CD4-positive, alpha-beta T cell treated with Interleukin-21 for 1 hour (primary cell): ENCODE measurements around the gene PRRX2.

ENCODE experiments used
- DNase-seq: peaks from one replicate; pipeline ENCODE4 v3.0.0-alpha.2; 2020

Gene PRRX2

DNA sequence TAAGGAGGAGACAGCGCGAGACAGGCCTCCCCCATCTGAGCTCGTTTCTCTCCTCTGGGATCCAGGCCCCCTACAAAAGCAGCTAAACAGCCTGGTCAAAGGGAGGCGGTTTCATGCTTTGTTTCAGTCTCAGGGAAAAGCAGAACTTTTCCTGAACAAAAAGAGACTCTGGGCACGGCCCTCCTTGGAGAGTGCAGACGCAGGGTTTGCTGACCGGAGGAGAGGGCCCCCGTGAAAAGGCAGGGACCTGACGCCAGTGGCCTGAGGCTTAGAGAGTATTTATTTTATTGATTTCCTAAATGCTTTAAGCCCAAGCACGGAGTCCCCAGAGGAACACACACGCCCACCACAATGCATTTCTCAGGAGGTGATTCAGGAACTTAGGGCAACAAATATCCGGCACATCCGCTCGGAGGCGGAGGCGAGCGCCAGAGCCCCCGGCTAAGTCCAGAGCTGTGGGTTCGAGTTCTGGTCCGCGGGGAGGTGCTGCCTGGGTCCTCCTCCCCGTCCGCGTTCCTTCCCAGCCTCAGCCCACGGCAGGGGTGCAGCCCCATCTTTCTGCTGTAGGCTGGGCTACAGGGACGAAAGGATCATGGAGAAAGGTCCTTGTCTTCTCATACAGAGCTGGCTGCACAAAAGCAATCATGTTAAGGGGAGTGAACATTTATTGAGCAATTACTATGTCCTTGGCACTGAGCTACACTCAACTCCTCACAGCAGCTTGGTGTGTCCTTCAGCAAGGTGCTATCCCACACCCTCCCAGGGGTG lies 47.4 kb downstream of the PRRX2 start:
- DNase-seq = no peak

DNA sequence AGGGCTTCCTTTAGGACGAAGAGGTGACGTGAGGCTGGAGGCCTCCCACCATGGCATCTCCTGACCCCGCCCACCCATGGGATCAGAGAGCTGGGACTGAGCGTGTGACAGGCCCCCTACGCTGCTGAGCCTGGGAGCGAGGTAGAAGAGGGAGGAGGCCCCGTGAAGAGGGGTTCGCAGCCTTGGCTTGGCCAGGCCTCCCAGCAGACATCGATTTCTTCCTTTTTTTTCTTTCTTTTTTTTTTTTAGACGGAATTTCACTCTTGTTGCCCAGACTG lies 47.9 kb downstream of the PRRX2 start:
- no peak for DNase-seq

DNA sequence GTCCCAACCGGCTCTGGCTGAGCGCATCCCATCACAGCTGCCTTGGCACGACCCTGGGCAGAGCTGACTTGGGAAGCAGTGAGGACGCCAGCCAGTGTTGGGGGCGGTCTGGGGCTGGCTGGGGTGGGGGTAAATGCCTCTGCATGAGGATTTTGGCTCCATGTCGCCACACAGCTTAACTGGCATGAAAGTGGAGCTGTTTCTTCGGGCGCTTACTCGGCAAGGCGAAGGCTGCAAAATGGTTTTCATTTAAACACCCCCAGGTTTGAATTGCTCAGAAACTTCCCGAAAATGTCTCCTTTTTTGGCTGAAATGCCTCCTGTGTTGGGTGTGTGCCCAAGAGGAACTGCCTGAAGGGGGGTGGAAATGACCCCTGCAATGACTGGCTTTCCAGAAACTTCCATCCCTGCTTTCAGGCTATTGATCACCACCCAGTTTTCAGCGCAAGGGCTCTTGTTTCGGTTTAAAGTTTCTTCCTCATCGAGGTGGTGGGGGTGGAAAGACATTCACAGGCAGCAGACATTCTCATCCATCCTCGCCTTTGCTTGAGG lies 49.1 kb downstream of the PRRX2 start:
- no peak for DNase-seq

DNA sequence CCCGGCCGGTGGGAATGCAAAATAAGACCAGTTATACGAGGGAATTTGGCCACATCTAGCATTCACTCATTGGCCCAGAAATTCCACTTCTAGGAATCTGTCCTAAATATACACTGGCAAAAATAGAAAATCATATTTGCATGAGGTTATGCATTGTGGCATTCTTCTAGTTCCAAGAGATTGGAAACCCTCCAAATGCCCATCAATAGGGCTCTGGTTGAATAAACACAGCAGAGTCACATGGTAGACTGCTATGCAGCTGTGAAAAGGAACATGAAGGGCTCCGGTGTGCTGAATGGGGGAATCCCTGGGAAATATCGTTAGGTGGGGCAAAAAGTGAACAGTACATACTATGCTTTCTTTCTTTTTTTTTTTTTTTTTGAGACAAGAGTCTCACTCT lies 50.6 kb downstream of the PRRX2 start:
- no peak for DNase-seq

- no peak for DNase-seq
These were observed 52.5 kb downstream of the PRRX2 start for GRCh38 chr9:129717991-129718390.

DNA sequence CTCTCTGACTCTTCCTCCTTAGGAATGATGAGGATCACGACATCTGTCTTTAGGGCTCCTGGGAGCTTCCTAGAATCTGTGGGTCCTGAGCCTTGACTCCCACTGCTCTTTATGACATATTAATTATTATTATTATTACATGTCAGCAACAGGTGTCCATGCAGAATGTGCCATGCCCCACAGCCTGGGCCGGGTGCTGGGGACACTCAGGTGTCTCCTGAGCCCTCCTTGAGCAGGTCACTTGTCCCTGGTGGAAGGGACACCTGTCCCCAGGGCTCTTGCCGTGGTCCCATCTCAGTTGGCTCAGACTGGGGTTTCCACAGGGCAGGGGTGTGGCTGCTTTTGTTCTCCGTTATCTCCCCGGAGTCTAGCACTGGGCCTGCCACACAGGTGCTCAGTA lies 53.2 kb downstream of the PRRX2 start:
- DNase-seq = no peak

DNA sequence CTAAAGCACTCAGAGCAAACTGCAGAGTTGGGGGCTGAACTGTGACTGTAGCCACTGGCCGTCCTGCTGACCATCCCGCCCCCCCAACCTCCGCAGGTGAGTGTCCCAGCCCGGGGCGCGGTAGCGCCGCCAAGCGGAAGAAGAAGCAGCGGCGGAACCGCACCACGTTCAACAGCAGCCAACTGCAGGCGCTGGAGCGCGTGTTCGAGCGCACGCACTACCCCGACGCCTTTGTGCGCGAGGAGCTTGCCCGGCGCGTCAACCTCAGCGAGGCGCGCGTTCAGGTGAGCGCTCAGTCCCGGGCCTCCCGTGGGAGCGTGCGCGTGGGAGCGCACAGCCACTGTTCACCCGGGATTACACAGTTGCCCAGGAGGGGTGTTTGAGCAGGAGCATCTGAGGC lies 53.7 kb downstream of the PRRX2 start:
- DNase-seq = no peak

- DNase-seq = no peak
These were observed 54.9 kb downstream of the PRRX2 start for GRCh38 chr9:129720181-129720864.

DNA sequence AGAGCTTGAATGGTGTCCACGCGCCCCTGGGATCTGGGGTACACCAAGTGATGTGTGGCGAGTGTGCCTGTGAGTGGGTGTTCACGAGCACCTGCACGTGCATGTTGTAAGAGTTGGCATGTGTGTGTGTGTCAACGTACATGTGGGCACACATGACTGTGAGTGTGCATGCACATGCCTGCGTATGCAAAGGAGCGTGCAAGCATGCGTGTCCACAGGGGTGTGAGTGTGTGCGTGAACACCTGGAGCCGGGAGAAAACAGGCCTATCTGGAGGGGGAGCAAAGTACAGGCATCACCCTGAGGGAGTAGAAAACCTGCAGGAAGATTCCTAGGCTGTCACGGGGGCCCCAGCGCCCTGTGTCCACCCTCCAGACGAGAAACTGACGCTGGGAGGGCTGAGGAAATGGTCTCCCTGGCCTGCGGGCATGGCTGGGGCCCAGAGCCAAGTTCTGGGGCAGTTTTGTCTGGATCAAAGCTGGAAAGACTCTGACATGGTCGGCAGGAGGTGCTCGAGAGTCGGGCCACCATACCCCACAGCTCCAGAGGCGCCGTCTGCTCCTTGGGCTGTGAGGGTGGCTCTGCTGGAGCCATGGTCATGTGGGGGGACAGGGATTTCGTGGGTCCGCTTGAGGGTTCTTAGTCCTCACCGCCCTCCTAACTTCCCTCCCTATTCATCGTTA lies 55.6 kb downstream of the PRRX2 start:
- no peak for DNase-seq

GRCh38 chr9:129722913-129723312 lies 57.5 kb downstream of the PRRX2 start:
- no peak for DNase-seq

- no peak for DNase-seq
These were observed 59.2 kb downstream of the PRRX2 start for GRCh38 chr9:129724456-129725190.

DNA sequence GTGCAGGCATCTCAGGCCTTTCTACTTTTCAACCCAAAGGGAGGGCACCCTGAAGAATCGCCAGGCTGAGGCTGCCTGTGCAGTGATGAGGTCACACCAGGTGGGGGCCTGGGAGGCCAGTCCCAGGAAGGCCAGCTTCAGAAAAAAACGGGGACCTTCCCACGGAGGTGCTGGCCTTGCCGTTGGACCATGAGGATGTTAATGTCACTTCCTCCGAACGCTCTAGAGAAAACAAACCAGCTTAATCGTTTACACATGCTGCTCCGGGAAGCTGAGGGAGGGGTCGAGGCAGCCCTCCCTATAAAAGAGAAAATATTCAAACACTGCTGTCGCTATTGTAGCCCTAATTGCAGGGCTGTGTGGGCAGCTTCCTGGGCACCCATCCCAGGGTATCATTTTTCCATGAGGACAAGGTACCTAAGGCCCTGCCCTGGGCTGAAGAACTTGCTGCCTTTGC lies 60.4 kb downstream of the PRRX2 start:
- DNase-seq = no peak

- peak; percentile 59 for DNase-seq
These were observed 61.1 kb downstream of the PRRX2 start for GRCh38 chr9:129726322-129727160.

- DNase-seq = no peak
These were observed 63.3 kb downstream of the PRRX2 start for GRCh38 chr9:129728744-129729143.

GRCh38 chr9:129731477-129732085 lies 66.1 kb downstream of the PRRX2 start:
- no peak for DNase-seq

GRCh38 chr9:129732100-129732499 lies 66.7 kb downstream of the PRRX2 start:
- no peak for DNase-seq

DNA sequence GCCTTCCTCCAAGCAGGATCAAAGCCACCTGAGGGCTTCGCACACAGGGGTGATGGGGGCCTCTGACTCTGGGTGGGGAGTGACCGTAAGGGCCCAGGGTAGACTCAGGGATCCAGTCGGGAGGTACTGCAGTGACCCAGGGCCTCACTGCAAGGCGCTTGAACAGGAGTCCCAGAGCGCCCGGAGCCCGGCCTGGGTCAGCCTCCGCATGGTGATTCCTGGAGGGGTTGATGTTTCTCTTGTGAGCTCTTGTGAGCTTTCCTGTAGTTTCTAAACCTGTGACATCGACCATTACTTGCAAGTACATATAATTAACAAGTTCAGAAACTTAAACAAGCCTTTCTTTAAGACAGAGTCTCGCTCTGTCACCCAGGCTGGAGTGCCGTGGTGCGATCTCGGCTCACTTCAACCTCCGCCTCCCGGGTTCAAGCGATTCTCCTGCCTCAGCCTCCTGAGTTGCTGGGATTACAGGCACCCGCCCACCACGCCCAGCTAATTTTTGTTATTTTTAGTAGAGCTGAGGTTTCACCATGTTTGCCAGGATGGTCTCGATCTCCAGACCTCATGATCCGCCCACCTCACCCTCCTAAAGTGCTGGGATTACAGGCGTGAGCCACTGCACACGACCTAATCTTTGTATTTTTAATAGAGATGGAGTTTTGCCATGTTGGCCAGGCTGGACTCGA lies 67.6 kb downstream of the PRRX2 start:
- no peak for DNase-seq

GRCh38 chr9:129733632-129733953 lies 68.1 kb downstream of the PRRX2 start:
- DNase-seq = no peak

DNA sequence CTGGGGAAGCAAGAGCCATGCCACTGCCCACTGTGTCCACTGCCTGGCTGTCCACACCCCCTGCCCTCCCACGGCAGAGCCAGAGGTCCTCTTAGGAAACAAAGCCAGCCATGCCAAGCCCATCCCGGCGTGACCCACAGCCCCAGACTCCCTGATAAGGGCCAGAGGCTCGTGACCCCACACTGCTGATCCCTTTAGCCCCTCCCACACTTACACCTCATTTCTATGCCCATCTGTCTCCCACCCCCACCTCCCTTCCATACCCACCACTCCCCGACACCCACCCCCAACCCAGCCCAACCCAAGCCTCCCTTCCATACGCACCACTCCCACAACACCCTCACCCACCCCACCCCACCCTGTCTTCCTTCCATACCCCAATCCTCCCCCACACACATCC lies 70.1 kb downstream of the PRRX2 start:
- DNase-seq = no peak

GRCh38 chr9:129736334-129736733 lies 70.9 kb downstream of the PRRX2 start:
- no peak for DNase-seq
